GM21360 (cell line): ENCODE measurements around the gene TNFRSF14.

Experiments used
- ATAC-seq: cut with Tn5 transposase; IDR thresholded peaks from one replicate; pipeline ENCODE4 v1.9.1; 2021; ENCODE audit warnings: mild to moderate bottlenecking, moderate library complexity; ENCODE audit not compliant: unreplicated experiment

TNFRSF14 gene

DNA sequence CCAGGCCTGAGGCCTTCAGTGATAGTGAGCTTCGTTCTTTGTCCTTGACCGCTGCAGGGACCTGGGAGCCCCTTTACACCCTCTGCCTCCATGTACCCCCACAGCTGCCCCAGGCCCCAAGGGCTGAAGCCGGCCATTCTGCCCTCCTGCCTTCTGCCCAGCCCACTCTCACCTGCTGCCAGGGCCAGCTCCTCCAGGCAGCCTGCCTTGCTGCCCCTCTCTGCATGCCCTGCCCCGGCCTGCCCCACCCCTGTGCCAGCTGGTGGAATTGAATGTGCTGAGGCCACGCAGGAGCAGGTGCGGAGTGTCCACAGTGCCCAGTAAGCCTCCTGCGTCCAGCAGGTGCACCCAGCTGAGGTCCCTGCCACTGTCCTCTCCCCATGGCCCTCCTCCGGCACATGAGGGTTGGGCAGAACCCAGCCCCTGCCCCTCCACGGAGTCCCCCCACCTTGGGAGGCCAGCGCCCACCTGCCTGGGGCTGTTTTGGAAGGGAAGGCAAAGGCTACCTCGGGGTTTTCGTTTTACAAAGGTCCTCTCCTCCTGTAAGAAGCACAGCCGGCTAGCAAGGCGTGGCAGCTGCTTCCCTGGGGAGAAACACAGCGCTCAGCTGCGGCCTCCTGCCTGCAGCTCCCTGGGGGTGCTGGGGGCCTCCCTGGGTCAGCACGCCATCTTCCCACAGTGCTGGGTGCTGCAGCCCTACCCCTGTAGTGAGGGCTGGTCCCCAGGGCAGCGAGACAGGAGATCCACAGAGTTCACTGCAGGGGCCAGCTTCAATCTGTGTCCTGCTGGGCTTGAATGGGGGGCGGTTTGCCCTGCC lies 55.7 kb downstream of the TNFRSF14 start:
- no peak for ATAC-seq

DNA sequence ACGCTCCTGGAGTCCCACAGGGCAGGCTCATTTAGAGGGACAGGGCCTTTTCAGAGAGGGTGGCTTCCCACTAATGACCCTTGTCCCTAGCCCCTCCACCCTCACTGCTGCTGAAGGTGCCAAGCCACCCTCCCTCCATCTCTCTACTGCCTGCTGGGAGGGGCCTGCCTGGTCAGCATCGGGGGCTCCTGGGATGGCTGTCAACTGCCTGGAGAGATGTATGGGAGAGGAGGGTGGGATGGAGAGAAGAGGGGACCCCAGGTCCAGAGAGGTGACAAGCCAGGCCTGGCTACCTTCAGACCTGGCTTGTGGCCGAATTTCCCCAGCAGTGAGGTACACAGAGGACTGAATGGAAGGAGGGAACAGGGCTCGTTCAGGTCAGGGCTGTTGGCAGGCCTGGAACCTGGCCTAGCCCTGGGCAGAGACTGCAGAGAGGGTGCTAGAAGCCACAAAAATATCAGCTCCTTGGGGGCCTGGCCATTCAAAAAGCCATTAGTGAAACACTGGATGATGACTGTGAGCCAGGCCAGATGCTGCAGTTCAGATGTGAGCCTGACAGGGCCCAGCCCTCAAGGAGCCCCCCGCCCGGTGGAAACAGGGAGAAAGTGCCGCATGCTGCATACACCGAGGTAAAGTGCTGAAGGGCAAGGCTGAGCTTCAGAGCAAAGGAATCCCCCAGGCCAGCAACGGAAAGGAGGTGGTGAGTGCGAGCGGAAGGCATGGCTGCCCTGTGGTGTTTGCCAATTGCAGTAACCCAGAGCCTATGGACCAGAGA lies 56.6 kb downstream of the TNFRSF14 start:
- no peak for ATAC-seq
